WTC11 (cell line): ENCODE results near the gene MAB21L4. TPM values are rescaled to one million over a fixed set of nuclear protein-coding genes. Genes with fewer than 3 reads are reported as not detected.
"Not testable (repeated sequence)": the region's sequence is repeated elsewhere in the genome, so short reads cannot be mapped to it uniquely, and the experiment has no call there.

Experiments used
- ATAC-seq: fragments of 200-7000 bp; cut with Tn5 transposase; 2 replicates; pipeline ENCODE4 v1.10.0; 2021; ENCODE audit warnings: mild to moderate bottlenecking, moderate library complexity
- CTCF ChIA-PET: fragments of 300-600 bp; sonication (Branson Sonifier 250); formaldehyde crosslinking; loops from one replicate; lab custom pipeline; 2021; ENCODE audit warnings: antibody characterized with exemption; lab: Charles Lee
- POLR2A ChIA-PET: fragments of 350-600 bp; sonication (Branson Sonifier 250); formaldehyde crosslinking; loops from one replicate; lab custom pipeline; 2021; ENCODE audit warnings: antibody characterized with exemption; lab: Charles Lee
- DNase-seq: peaks from one replicate; pipeline ENCODE4 v3.0.0; 2021; ENCODE audit warnings: low spot score
- H3K27ac Mint-ChIP-seq: 2 replicates; pipeline ENCODE4 v1.8.0; 2021; ENCODE audit warnings: mixed read lengths
- H3K27me3 Mint-ChIP-seq: 2 replicates; pipeline ENCODE4 v1.8.0; 2021; ENCODE audit warnings: low read depth, mild to moderate bottlenecking, moderate library complexity, mixed read lengths
- H3K36me3 Mint-ChIP-seq: 2 replicates; pipeline ENCODE4 v1.8.0; 2021; ENCODE audit warnings: mixed read lengths
- H3K4me1 Mint-ChIP-seq: 2 replicates; pipeline ENCODE4 v1.8.0; 2022; ENCODE audit warnings: mixed read lengths
- H3K4me3 Mint-ChIP-seq: 2 replicates; pipeline ENCODE4 v1.8.0; 2021; ENCODE audit warnings: mild to moderate bottlenecking, moderate library complexity, mixed read lengths
- H3K9me3 Mint-ChIP-seq: 2 replicates; pipeline ENCODE4 v1.8.0; 2021; ENCODE audit warnings: mixed read lengths
- CREM ChIP-seq: sonication (generic); formaldehyde crosslinking; IDR thresholded peaks from 2 replicates; pipeline ENCODE4 v1.8.1; 2022; ENCODE audit warnings: mild to moderate bottlenecking, missing genetic modification reagents, moderate library complexity
- E2F1 ChIP-seq: sonication (generic); formaldehyde crosslinking; IDR thresholded peaks from 2 replicates; pipeline ENCODE4 v1.8.0; 2022; ENCODE audit warnings: mild to moderate bottlenecking, missing genetic modification reagents
- ELF4 ChIP-seq: sonication (generic); formaldehyde crosslinking; IDR thresholded peaks from 2 replicates; pipeline ENCODE4 v1.8.1; 2022; ENCODE audit warnings: low read depth, mild to moderate bottlenecking, moderate library complexity, missing genetic modification reagents
- EMX1 ChIP-seq: fragments of 250-450 bp; sonication (Bioruptor Pico); IDR thresholded peaks from 2 replicates; pipeline ENCODE4 v1.8.0; 2021; ENCODE audit warnings: mild to moderate bottlenecking
- FOXJ3 ChIP-seq: sonication (generic); formaldehyde crosslinking; IDR thresholded peaks from 2 replicates; pipeline ENCODE4 v1.9.0; 2021; ENCODE audit warnings: missing genetic modification reagents, mild to moderate bottlenecking, borderline replicate concordance
- HMGA2 ChIP-seq: fragments of 250-450 bp; sonication (Bioruptor Pico); IDR thresholded peaks from 2 replicates; pipeline ENCODE4 v1.4.0; 2021; ENCODE audit warnings: mild to moderate bottlenecking, moderate library complexity
- NFATC4 ChIP-seq: fragments of 250-450 bp; sonication (Bioruptor Pico); IDR thresholded peaks from 2 replicates; pipeline ENCODE4 v1.9.0; 2021; ENCODE audit warnings: mild to moderate bottlenecking
- NR2C2 ChIP-seq: sonication (generic); formaldehyde crosslinking; IDR thresholded peaks from 2 replicates; pipeline ENCODE4 v1.8.0; 2022; ENCODE audit warnings: mild to moderate bottlenecking, missing genetic modification reagents
- NR3C1 ChIP-seq: sonication (generic); formaldehyde crosslinking; conservative IDR thresholded peaks from 2 replicates; pipeline ENCODE4 v1.8.1; 2023; ENCODE audit warnings: low read depth, mild to moderate bottlenecking, missing genetic modification reagents
- OVOL2 ChIP-seq: fragments of 250-450 bp; sonication (Bioruptor Pico); IDR thresholded peaks from 2 replicates; pipeline ENCODE4 v1.9.0; 2021; ENCODE audit warnings: mild to moderate bottlenecking, borderline replicate concordance
- PREB ChIP-seq: sonication (generic); formaldehyde crosslinking; IDR thresholded peaks from 2 replicates; pipeline ENCODE4 v1.8.1; 2022; ENCODE audit warnings: mild to moderate bottlenecking, missing genetic modification reagents, moderate library complexity, borderline replicate concordance
- RELA ChIP-seq: sonication (generic); formaldehyde crosslinking; IDR thresholded peaks from 2 replicates; pipeline ENCODE4 v1.8.1; 2022; ENCODE audit warnings: missing genetic modification reagents, mild to moderate bottlenecking, borderline replicate concordance
- RORB ChIP-seq: fragments of 250-450 bp; sonication (Bioruptor Pico); IDR thresholded peaks from 2 replicates; pipeline ENCODE4 v1.9.0; 2021; ENCODE audit warnings: mild to moderate bottlenecking
- SMAD4 ChIP-seq: sonication (generic); formaldehyde crosslinking; IDR thresholded peaks from 2 replicates; pipeline ENCODE4 v1.8.0; 2022; ENCODE audit warnings: mild to moderate bottlenecking, missing genetic modification reagents
- SOX15 ChIP-seq: fragments of 250-450 bp; sonication (Bioruptor Pico); IDR thresholded peaks from 2 replicates; pipeline ENCODE4 v1.9.0; 2021; ENCODE audit warnings: mild to moderate bottlenecking
- TCF7 ChIP-seq: sonication (generic); formaldehyde crosslinking; IDR thresholded peaks from 2 replicates; pipeline ENCODE4 v1.8.0; 2022; ENCODE audit warnings: mild to moderate bottlenecking, low read depth, missing genetic modification reagents, moderate library complexity
- TEAD1 ChIP-seq: sonication (generic); formaldehyde crosslinking; IDR thresholded peaks from 2 replicates; pipeline ENCODE4 v1.8.0; 2022; ENCODE audit warnings: mild to moderate bottlenecking, missing genetic modification reagents
- ZMAT4 ChIP-seq: fragments of 250-450 bp; sonication (Bioruptor Pico); IDR thresholded peaks from 2 replicates; pipeline ENCODE4 v1.9.0; 2021; ENCODE audit warnings: mild to moderate bottlenecking
- ZNF263 ChIP-seq: sonication (generic); formaldehyde crosslinking; IDR thresholded peaks from 2 replicates; pipeline ENCODE4 v1.8.1; 2022; ENCODE audit warnings: low read depth, mild to moderate bottlenecking, moderate library complexity, missing genetic modification reagents
- total RNA-seq: library from RNA; stranded (reverse); gene quantifications from 3 replicates; pipeline ENCODE4 v1.2.3, GENCODE V29; 2021
- TF ChIP-seq, protein P1 (sequence below): sonication (generic); formaldehyde crosslinking; IDR thresholded peaks from 2 replicates; pipeline ENCODE4 v1.8.1; 2023; ENCODE audit warnings: mild to moderate bottlenecking, missing genetic modification reagents, moderate library complexity
- TF ChIP-seq, protein P2 (sequence below): sonication (generic); formaldehyde crosslinking; IDR thresholded peaks from 2 replicates; pipeline ENCODE4 v1.8.1; 2023; ENCODE audit warnings: mild to moderate bottlenecking, missing genetic modification reagents

MAB21L4 gene
- total RNA-seq, 1 experiment from 2014 or later: not detected

DNA sequence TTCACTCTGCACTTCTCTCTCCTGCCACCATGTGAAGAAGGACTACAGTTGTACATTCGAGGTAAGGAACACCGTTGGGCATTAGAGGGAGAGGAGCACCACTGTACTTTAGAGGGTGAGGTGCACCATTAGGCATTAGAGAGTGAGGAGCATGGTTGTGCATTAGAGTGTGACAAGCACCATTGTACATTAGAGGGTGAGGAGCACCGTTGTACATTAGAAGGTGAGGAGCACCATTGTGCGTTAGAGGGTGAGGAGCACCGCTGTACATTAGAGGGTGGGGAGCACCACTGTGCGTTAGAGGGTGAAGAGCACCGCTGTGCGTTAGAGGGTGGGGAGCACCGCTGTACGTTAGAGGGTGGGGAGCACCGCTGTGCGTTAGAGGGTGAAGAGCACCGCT lies 48.1 kb downstream of the MAB21L4 start:
- H3K9me3 Mint-ChIP-seq: peaks cover 34% of the 10 kb centered on the region
- TF ChIP-seq ZNF263 (CRISPR knock-in tag): peak; percentile 29; the same call in 1 of the 2 replicates
- TF ChIP-seq, protein P1, sequence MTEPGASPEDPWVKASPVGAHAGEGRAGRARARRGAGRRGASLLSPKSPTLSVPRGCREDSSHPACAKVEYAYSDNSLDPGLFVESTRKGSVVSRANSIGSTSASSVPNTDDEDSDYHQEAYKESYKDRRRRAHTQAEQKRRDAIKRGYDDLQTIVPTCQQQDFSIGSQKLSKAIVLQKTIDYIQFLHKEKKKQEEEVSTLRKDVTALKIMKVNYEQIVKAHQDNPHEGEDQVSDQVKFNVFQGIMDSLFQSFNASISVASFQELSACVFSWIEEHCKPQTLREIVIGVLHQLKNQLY (CRISPR knock-in tag): no peak
- no peak for TF ChIP-seq TCF7 (CRISPR knock-in tag)
- TF ChIP-seq NR3C1 (CRISPR knock-in tag): no peak
- TF ChIP-seq TEAD1 (CRISPR knock-in tag): no peak
- TF ChIP-seq SMAD4 (CRISPR knock-in tag): no peak
- no peak for ATAC-seq
- no peak for DNase-seq
- peaks cover 29% of the 10 kb centered on the region for H3K4me1 Mint-ChIP-seq
- no peak overlapping the region for H3K27ac Mint-ChIP-seq
- POLR2A ChIA-PET: no interaction called here
- H3K36me3 Mint-ChIP-seq: peaks cover 18% of the 10 kb centered on the region
- CTCF ChIA-PET: no interaction called here
- no peak overlapping the region for H3K4me3 Mint-ChIP-seq
- peaks cover 7% of the 10 kb centered on the region for H3K27me3 Mint-ChIP-seq

DNA sequence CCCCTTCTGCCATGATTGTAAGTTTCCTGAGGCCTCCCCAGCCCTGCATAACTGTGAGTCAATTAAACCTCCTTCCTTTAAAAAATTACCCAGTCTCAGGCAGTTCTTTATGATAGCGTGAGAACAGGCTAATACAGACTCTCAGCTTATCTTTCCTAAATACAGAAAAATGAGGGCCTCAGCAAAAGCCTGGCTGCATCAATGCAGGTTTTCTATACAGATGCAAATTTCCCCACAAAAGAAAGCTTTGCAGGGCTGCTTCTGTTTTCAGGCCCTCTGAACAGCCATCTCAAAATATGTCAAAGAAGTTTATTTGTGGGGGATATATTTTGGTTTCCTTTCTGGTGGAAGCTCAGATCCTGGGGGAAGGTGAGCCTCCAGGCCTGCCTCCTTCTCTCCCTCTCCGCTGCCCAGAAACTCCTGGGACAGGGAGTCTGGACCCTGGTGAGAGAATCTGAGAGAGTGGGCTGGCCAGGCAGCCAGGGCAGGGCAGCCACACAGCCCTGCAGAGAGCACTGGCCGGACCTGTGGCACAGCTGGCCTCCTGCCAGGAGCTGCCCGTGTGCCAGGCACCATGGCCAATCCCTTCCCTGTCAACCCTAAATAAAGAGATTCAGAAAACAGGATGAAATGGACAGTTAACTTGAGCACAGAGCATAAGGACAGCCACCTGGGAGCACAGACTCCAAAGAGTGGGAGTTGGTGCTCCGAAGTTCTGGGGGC lies 48.9 kb downstream of the MAB21L4 start:
- TF ChIP-seq NR3C1 (CRISPR knock-in tag): no peak
- no peak for TF ChIP-seq FOXJ3 (CRISPR knock-in tag)
- TF ChIP-seq, protein P2, sequence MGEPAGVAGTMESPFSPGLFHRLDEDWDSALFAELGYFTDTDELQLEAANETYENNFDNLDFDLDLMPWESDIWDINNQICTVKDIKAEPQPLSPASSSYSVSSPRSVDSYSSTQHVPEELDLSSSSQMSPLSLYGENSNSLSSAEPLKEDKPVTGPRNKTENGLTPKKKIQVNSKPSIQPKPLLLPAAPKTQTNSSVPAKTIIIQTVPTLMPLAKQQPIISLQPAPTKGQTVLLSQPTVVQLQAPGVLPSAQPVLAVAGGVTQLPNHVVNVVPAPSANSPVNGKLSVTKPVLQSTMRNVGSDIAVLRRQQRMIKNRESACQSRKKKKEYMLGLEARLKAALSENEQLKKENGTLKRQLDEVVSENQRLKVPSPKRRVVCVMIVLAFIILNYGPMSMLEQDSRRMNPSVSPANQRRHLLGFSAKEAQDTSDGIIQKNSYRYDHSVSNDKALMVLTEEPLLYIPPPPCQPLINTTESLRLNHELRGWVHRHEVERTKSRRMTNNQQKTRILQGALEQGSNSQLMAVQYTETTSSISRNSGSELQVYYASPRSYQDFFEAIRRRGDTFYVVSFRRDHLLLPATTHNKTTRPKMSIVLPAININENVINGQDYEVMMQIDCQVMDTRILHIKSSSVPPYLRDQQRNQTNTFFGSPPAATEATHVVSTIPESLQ (CRISPR knock-in tag): no peak
- TF ChIP-seq EMX1 (CRISPR knock-in tag): no peak
- no peak for TF ChIP-seq TEAD1 (CRISPR knock-in tag)
- TF ChIP-seq OVOL2: no peak
- TF ChIP-seq HMGA2 (CRISPR knock-in tag): no peak
- TF ChIP-seq RELA (CRISPR knock-in tag): no peak
- TF ChIP-seq NR2C2 (CRISPR knock-in tag): no peak
- no peak for TF ChIP-seq RORB (CRISPR knock-in tag)
- no peak for TF ChIP-seq CREM (CRISPR knock-in tag)
- TF ChIP-seq ELF4 (CRISPR knock-in tag): no peak
- no peak for TF ChIP-seq E2F1 (CRISPR knock-in tag)
- TF ChIP-seq SOX15 (CRISPR knock-in tag): no peak
- no peak for TF ChIP-seq NFATC4
- no peak for TF ChIP-seq PREB (CRISPR knock-in tag)
- no peak for TF ChIP-seq ZMAT4 (CRISPR knock-in tag)
- H3K9me3 Mint-ChIP-seq: peaks cover 34% of the 10 kb centered on the region
- H3K27ac Mint-ChIP-seq: no peak overlapping the region
- H3K4me1 Mint-ChIP-seq: peaks cover 33% of the 10 kb centered on the region
- POLR2A ChIA-PET: no interaction called here
- DNase-seq (no peak), ATAC-seq (no peak)
- no peak overlapping the region for H3K4me3 Mint-ChIP-seq
- peaks cover 7% of the 10 kb centered on the region for H3K27me3 Mint-ChIP-seq
- peaks cover 18% of the 10 kb centered on the region for H3K36me3 Mint-ChIP-seq
- CTCF ChIA-PET: interaction anchor here (0.9 to 1.3 kb wide), 2 partner anchors 67 to 231 kb away, joined by 3 read pairs; no protein-coding TSS in a partner anchor

DNA sequence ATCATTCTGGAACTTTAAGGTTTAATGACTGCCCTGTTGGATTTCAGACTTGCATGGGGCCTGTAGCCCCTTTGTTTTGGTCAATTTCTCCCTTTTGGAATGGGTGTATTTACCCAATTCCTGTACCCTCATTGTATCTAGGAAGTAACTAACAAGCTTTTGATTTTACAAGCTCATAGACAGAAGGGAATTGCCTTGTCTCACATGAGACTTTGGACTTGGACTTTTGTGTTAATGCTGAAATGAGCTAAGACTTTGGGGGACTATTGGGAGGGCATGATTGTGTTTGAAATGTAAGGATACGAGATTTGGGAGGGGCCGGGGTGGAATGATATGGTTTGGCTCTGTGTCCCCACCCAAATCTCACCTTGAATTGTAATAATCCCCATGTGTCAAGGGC lies 49.6 kb downstream of the MAB21L4 start:
- H3K9me3 Mint-ChIP-seq: peaks cover 34% of the 10 kb centered on the region
- H3K4me3 Mint-ChIP-seq, ATAC-seq, DNase-seq, POLR2A ChIA-PET, H3K27ac Mint-ChIP-seq, H3K27me3 Mint-ChIP-seq: not testable (repeated sequence)
- H3K36me3 Mint-ChIP-seq: peaks cover 18% of the 10 kb centered on the region
- CTCF ChIA-PET: interaction anchor here (0.9 to 1.3 kb wide), 2 partner anchors 68 to 232 kb away, joined by 3 read pairs; no protein-coding TSS in a partner anchor
- peaks cover 33% of the 10 kb centered on the region for H3K4me1 Mint-ChIP-seq
